ENCODE results near the gene LAG3.

Gene LAG3

DNA sequence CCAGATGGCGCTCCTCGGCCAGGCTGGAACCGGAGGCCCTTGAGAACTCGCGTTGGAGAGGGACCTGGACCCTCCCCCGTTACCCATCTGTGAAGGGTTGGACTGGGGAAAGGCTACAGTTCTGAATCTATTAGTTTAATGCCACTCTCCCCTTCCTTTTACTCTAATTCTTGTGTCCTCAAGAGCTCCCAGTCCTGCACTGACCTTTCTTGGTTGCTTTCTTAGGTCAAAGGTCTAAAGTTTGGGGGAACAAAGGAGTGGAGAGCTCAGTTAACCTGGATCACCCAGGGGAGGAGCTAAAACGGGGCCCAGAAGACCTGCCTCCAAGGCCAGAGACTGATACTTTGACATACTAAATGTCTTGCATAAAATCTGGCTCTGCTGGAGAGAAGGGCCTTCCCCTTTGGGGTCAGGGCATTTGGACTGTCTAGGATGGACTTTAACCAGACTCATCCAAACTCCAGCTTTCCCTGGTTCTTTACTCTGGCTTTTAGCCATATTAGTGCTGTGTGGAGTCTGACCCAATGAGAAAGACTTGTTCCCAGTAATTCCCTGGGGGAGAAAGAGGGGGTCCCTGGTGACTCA is 18.5 kb upstream of the LAG3 start:
- DNase-seq (ENCODE audit: low spot score), result no peak

GRCh38 chr12:6754411-6754810 is 17.9 kb upstream of the LAG3 start:
- DNase-seq (ENCODE audit: low spot score), result no peak

DNA sequence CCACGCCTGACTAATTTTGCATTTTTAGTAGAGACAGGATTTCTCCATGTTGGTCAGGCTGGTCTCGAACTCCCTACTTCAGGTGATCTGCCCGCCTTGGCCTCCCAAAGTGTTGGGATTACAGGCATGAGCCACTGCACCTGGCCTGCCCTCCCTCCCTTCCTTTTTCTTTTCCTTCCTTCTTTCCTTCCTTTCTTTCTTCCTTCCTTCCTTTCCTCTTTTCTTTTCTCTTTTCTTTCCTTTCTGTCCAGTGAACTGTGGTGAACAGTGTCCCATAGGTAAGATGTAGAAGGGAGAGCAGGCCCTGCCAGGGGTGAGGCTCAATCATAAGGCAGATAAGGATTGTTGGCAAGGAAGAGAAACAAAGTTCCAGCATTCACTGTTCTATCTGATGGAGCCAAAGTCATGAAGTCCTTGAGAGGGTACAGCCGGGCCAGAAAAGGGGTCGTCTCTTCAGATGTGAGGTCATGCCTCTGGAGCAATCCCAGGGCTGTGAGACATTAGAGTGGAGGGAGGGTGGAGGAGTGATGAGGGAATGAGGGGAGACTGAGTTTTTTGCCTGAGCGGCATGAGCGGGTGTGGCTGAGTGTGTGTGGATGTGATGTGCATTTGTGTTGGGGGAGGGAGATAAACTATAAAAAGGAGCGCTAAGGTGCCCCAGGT is 15.2 kb upstream of the LAG3 start:
- DNase-seq (ENCODE audit: low spot score), result no peak

GRCh38 chr12:6758506-6759095 is 13.7 kb upstream of the LAG3 start:
- DNase-seq (ENCODE audit: low spot score), result no peak

- no peak for DNase-seq (ENCODE audit: low spot score)
These were observed 12.6 kb upstream of the LAG3 start for GRCh38 chr12:6759741-6760140.

DNA sequence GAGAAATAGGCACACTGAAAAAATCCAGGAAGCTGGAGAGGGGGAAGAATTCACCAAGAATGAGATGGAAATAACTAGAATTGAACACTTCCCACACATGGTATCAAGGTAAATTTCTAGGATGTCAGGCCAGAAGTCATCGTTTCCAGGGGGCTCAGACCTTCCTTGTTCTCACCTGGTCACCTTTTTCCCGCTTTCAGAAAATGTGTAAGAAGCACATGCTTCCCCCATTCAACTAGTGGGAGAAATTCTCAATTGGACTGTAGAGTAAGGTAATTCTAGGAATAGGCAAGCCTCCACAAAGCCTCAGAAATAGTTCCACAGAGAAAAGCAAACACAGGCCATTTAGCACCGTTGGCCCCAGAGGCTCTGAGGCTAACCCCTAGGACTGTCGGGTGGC is 8.9 kb upstream of the LAG3 start:
- no peak for DNase-seq (ENCODE audit: low spot score)

- peak; percentile 72 for DNase-seq (ENCODE audit: low spot score)
These were observed 8.1 kb upstream of the LAG3 start for GRCh38 chr12:6764011-6764828.

DNA sequence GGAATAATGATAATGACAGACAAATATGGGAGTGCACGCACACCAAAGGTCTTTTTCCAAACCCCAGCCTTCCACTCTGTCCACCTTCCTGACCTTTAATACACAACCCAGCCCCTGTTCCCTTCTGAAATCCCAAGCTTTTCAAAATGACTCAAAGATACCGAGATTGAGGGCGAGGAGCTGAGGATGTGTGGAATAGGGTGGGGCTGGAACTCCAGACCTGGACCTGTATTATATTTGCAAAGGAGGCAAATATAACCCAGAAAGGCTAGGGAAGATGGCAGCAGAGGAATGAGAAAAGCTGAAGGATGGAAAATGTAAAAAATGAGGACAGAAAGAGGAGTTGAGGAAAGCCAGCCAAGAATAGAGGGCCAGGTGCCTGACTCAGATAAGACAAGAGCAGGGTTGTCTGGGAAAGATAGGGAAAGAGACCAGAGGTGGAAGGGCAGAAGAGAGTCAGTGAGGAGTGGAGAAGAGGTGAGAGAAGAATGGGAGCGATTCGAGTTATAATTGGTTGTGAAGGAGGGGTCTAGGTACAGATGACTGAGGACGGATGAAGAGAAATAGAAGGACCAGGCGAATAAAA is 7.2 kb upstream of the LAG3 start:
- DNase-seq (ENCODE audit: low spot score), result no peak

GRCh38 chr12:6765634-6766581 is 6.4 kb upstream of the LAG3 start, which contains the start of gene PTMS:
TSS of gene PTMS (plus strand) at chr12:6766363. CDS start at chr12:6766706, 343 bp downstream.
- DNase-seq (ENCODE audit: low spot score), result no peak

DNA sequence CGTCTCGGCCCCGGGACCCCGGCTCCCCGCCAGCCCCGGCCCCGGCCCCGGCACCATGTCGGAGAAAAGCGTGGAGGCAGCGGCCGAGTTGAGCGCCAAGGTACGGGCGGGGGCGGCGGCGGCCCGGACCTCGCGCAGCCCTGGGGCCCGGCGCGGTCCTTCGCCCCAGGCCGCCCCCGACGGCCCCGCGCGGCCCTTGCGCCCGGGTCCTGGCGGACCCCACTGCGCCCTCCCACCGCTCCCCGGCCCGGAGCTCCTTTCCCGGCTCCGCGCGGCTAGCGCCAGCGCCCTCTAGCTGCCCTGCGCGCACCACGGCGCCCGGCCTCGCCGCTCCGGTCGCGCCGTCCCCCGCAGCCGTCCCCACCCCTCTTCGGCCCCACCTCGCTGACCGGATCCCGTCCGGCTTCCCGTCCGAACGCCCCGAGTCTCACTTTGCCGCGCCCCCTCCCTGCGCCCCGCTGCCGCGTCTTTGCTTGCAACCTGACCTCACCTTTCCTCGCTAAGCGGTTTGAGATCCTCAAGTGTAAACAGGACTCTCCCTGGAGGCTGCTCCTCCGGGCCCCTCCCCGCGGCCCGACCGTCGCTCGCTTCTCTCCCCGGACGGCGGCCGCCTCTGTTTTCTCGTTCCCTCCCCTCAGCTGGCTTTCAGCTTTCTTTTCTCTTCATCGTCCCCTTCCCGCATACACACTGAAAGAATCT is 5.5 kb upstream of the LAG3 start:
- peak; percentile 40 for DNase-seq (ENCODE audit: low spot score)

- DNase-seq (ENCODE audit: low spot score), result no peak
These were observed 4.7 kb upstream of the LAG3 start for GRCh38 chr12:6767353-6768319.

DNA sequence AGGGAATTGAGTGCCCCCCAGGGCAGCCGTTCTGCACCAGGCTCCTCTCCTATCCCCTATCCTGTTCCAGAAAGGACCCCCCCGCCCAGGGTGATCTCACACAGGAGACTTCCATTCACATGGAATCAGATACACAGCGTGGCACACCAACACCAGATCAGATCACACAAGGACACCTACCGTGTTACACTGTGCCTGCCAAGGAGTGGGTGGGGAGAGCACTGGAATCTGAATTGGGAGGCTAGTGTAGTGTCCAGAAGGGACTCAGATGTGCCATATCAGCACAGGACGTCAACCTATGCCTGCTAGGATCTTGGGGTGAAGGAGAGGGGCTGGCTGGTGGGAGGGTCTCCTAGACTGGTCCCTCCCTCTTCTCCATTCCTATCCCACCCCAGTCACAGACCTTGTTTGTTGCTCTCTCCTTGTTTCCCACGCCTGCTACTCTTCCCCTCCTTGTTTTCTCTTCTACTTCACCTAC is 3.8 kb upstream of the LAG3 start:
- no peak for DNase-seq (ENCODE audit: low spot score)

- no peak for DNase-seq (ENCODE audit: low spot score)
These were observed 3.3 kb upstream of the LAG3 start for GRCh38 chr12:6768990-6769389.

DNA sequence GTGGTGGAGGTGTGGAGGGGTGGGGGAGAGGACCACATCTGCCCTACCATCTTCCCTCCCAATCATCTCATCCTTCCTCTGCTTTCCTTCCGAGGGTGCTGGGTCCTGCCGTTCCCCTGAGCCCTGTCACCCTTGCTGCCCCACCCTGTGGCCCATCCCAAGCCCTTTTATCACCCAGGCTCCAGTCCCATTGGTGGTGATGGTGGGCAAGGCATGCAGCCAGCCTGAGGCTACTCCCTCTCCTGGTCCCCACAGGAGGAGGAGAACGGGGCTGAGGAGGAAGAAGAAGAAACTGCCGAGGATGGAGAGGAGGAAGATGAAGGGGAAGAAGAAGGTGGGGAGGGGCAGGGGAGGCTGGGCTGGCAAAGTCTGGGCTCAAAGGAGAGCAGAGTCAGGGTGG is 2.7 kb upstream of the LAG3 start:
- DNase-seq (ENCODE audit: low spot score), result no peak

DNA sequence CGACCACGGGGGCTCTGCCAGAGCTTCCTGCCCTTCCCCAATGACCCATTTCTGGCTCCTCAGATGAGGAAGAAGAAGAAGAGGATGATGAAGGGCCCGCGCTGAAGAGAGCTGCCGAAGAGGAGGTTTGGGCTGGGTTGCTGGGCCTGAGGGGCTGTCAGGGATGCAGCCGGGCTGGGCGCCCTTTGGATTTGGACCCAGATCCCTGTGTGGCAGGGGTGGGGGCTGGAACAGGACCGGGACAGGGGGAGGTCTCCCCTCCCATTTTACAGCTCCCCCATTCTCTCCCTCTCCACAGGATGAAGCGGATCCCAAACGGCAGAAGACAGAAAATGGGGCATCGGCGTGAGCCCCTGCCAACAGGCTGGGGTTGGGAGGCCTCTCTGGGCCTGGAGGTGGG is 2.2 kb upstream of the LAG3 start:
- no peak for DNase-seq (ENCODE audit: low spot score)

GRCh38 chr12:6770600-6770999 is 1.7 kb upstream of the LAG3 start:
- no peak for DNase-seq (ENCODE audit: low spot score)

GRCh38 chr12:6771091-6771495 is 1.2 kb upstream of the LAG3 start:
- DNase-seq (ENCODE audit: low spot score), result no peak

DNA sequence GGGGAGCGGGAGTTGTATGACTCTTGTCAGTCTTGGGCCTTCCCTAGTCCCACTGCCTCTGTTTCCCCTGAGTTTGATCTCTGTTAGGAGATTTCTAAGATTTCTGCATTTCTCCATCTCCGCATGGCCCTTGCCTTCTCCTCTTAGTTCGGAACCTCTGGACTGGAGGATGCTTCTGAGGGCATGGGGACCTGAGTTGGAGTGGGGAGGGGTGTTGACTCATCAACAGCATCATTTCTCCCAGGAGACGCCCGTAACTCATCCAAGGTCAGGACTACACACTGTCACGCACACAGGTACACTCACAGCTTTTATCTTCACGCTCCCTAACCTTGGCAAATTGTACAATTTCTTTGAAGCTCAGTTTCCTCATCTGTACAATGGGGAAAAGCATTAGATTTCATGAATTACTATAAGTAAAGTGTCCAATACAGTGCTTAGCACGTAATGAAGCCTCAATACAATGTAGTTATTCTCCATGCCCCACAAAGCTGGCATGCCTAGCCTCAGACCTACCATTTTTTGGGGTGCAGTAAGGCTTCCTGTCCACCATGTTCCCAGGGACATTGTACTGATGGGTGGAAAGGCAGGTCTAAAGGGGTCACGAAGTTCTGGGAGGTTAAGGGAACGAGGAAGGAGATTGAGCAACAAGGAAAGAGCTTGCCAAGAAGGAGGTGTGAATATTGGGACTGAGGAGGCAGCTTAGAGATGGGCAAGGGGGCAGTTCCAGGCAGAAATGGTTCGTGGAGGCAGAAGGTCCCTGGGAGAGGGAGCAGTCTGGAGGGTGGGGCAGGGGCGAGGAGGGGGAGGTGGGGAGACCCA is 600 bp upstream of the LAG3 start:
- DNase-seq (ENCODE audit: low spot score), result no peak

All from CD4-positive, alpha-beta T cell treated with Interleukin-15 for 4 hours (primary cell).